Activated B cell treated with CpG ODN at 0.5 μM for 24 hours (primary cell): ENCODE results near the gene GRM7. TPM values are rescaled to one million over a fixed set of nuclear protein-coding genes. Genes with fewer than 3 reads are reported as not detected.

Experiments used
- ATAC-seq: fragments of 200-7000 bp; cut with Tn5 transposase; one replicate; pipeline ENCODE4 v1.10.0; 2021; ENCODE audit warnings: low read depth, mild to moderate bottlenecking, moderate library complexity
- CTCF ChIA-PET: fragments of 350-600 bp; sonication (Branson Sonifier 250); formaldehyde crosslinking; loops from one replicate; lab custom pipeline; 2021; ENCODE audit warnings: antibody characterized with exemption; lab: Charles Lee
- POLR2A ChIA-PET: fragments of 350-600 bp; sonication (Branson Sonifier 250); formaldehyde crosslinking; loops from one replicate; lab custom pipeline; 2021; ENCODE audit warnings: antibody characterized with exemption; lab: Charles Lee
- DNase-seq: peaks from one replicate; pipeline ENCODE4 v3.0.0; 2022
- H3K27ac Mint-ChIP-seq: one replicate; pipeline ENCODE4 v1.8.0; 2020; ENCODE audit warnings: mixed read lengths
- H3K27me3 Mint-ChIP-seq: one replicate; pipeline ENCODE4 v1.8.0; 2021; ENCODE audit warnings: mixed read lengths
- H3K36me3 Mint-ChIP-seq: one replicate; pipeline ENCODE4 v1.8.0; 2021; ENCODE audit warnings: low read depth, mixed read lengths
- H3K4me1 Mint-ChIP-seq: one replicate; pipeline ENCODE4 v1.8.0; 2021; ENCODE audit warnings: mixed read lengths
- H3K4me3 Mint-ChIP-seq: one replicate; pipeline ENCODE4 v1.8.0; 2020; ENCODE audit warnings: mild to moderate bottlenecking, mixed read lengths
- H3K9me3 Mint-ChIP-seq: one replicate; pipeline ENCODE4 v1.8.0; 2020; ENCODE audit warnings: mixed read lengths
- intact Hi-C: fragments of 100-400 bp; cut with micrococcal nuclease; formaldehyde crosslinking; loops from one replicate; pipeline ENCODE4 v1.15.1; 2024
- total RNA-seq: library from RNA; stranded (reverse); gene quantifications from 2 replicates; pipeline ENCODE4 v1.2.3, GENCODE V29; 2022
- TF ChIP-seq, protein P1 (sequence below): fragments of 200-600 bp; IDR thresholded peaks from one replicate; pipeline ENCODE4 v1.8.0; 2022; ENCODE audit warnings: antibody characterized with exemption, mild to moderate bottlenecking

The GRM7 gene
- total RNA-seq, 1 donor from 2014 or later = not detected

DNA sequence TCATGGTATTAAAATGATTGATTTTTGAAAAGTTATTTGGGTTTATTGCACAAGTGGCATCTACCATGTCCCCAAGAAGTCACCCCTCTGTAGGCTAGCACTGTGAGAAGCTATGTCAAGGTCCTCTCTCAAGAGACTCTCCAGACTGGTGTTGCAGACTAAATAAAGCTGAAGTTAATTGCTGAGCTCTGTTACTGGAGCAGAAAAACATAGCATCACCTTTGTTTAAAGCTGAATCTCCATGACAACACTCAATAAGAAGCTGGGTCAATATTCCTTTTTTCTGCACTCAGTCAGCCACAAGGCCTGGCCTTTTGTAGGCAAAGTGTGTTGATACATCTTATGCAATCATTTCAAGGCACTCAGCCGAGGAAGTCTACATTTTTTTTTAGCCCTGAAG, 834.1 kb downstream of the GRM7 start:
- TF ChIP-seq, protein P1, sequence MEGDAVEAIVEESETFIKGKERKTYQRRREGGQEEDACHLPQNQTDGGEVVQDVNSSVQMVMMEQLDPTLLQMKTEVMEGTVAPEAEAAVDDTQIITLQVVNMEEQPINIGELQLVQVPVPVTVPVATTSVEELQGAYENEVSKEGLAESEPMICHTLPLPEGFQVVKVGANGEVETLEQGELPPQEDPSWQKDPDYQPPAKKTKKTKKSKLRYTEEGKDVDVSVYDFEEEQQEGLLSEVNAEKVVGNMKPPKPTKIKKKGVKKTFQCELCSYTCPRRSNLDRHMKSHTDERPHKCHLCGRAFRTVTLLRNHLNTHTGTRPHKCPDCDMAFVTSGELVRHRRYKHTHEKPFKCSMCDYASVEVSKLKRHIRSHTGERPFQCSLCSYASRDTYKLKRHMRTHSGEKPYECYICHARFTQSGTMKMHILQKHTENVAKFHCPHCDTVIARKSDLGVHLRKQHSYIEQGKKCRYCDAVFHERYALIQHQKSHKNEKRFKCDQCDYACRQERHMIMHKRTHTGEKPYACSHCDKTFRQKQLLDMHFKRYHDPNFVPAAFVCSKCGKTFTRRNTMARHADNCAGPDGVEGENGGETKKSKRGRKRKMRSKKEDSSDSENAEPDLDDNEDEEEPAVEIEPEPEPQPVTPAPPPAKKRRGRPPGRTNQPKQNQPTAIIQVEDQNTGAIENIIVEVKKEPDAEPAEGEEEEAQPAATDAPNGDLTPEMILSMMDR = no peak
- no peaks in the 10 kb centered on the region for H3K36me3 Mint-ChIP-seq

DNA sequence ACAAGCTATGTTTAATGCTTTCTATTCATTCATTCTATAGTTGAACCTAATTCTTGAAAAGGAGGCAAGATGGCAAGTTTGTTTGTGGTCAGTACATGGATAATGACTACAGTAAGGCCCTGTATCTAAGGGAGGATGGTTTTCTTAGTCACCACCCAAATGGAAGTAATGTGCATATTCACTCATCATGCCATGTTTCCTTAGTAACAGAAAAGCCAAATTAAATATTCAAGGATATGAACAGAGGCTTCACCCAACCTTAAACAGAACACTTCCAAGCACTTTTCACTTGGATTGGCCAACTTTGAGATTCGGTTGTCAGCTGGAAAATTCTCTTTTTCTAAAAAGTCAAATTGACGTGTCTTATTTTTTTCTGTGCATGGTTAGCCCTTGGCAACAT, 835.4 kb downstream of the GRM7 start:
- no peak overlapping the region for H3K4me3 Mint-ChIP-seq
- TF ChIP-seq, protein P1 = no peak
- H3K4me1 Mint-ChIP-seq = no peaks in the 10 kb centered on the region
- ATAC-seq (no peak), DNase-seq (no peak)
- no peaks in the 10 kb centered on the region for H3K36me3 Mint-ChIP-seq
- H3K9me3 Mint-ChIP-seq = peaks cover 2% of the 10 kb centered on the region
- no peak overlapping the region for H3K27ac Mint-ChIP-seq
- POLR2A ChIA-PET = no interaction called here
- CTCF ChIA-PET = no interaction called here
- intact Hi-C loops = no loop called here
- H3K27me3 Mint-ChIP-seq = no peaks in the 10 kb centered on the region

More for the DNA sequence above, 834.1 kb downstream of the GRM7 start:
- H3K27me3 Mint-ChIP-seq = no peaks in the 10 kb centered on the region
- H3K4me1 Mint-ChIP-seq = no peaks in the 10 kb centered on the region
- ChIA-PET POLR2A (no interaction called here), CTCF (no interaction called here)
- H3K4me3 Mint-ChIP-seq = no peak overlapping the region
- DNase-seq (no peak), ATAC-seq (no peak)
- intact Hi-C loops = no loop called here
- H3K9me3 Mint-ChIP-seq = peaks cover 6% of the 10 kb centered on the region
- H3K27ac Mint-ChIP-seq = no peak overlapping the region

DNA sequence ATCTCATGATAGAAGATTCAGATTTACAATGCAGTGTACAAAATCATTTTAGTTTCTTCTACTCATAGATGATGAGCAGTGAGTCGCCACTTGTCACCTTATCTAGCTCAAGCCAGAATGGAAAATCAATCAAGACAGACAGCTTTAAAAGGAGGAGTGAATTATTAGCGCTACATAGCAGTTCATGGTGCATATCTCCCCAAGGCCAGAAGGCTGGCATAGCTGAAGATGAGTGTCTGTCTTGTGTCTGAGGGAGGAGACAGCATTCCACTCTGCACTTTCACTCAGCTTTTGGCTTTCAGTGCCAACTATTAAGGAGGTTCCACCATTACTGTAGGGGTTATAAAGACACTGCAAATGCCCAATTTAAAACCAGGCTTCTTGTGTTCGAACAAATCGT, 836.6 kb downstream of the GRM7 start:
- POLR2A ChIA-PET = no interaction called here
- Mint-ChIP-seq H3K9me3 (peaks cover 2% of the 10 kb centered on the region), H3K4me3 (no peak overlapping the region)

DNA sequence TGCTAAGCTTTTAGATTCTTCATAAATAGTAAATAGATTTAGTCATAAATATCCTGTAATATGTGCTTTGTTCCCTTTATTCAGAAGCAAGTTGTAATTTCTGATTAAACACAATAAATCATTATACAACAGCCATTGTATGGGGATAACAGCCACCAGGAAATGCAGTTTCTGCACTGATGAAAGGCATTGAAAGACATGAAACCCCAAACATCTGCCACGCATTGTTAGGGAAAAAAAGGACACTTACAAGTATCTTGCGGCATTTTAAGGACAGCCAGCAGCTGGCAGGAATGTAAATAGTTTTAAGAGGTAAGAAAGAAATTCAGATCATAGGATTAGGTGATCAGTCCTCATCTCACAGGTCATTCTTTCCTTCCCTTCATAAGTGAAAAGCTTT, 839.6 kb downstream of the GRM7 start:
- POLR2A ChIA-PET = no interaction called here
- intact Hi-C loops = no loop called here
- ATAC-seq (no peak), DNase-seq (no peak)
- CTCF ChIA-PET = no interaction called here
- peaks cover 3% of the 10 kb centered on the region for H3K9me3 Mint-ChIP-seq
- H3K36me3 Mint-ChIP-seq = no peaks in the 10 kb centered on the region
- no peaks in the 10 kb centered on the region for H3K4me1 Mint-ChIP-seq
- H3K4me3 Mint-ChIP-seq = no peak overlapping the region
- H3K27me3 Mint-ChIP-seq = no peaks in the 10 kb centered on the region
- TF ChIP-seq, protein P1 = no peak
- H3K27ac Mint-ChIP-seq = no peak overlapping the region

More for the DNA sequence above, 836.6 kb downstream of the GRM7 start:
- Mint-ChIP-seq H3K27ac (no peak overlapping the region), H3K27me3 (no peaks in the 10 kb centered on the region), H3K36me3 (no peaks in the 10 kb centered on the region), H3K4me1 (no peaks in the 10 kb centered on the region)
- CTCF ChIA-PET = no interaction called here
- DNase-seq (no peak), ATAC-seq (no peak)
- intact Hi-C loops = no loop called here
- TF ChIP-seq, protein P1 = no peak

DNA sequence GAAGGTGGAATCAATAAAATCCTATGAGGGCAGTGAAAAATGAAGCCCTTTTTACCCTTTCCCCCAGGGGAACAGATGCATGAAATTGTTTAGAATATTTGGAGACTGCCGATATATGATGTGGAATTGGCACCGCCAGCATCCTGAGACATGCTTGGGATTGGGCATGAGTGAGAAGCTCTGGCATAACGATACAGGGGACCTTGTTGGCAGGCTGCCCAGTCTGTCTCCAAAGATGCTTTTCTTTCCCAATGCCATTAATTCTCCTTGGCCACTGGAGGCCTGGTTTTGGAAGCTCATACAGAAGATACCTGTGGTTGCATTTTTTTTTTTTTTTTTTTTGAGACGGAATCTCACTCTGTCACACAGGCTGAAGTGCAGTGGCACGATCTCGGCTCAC, 840.1 kb downstream of the GRM7 start:
- Mint-ChIP-seq H3K4me1 (no peaks in the 10 kb centered on the region), H3K4me3 (no peak overlapping the region), H3K36me3 (no peaks in the 10 kb centered on the region), H3K27ac (no peak overlapping the region), H3K27me3 (no peaks in the 10 kb centered on the region), H3K9me3 (peaks cover 3% of the 10 kb centered on the region)
- no peak for DNase-seq
- no peak for ATAC-seq
- ChIA-PET POLR2A (no interaction called here), CTCF (no interaction called here)
- intact Hi-C loops = no loop called here
- TF ChIP-seq, protein P1 = no peak
